GM21447 (cell line): Measurements from ENCODE around the gene LMBR1.
"Not testable (repeated sequence)": the region's sequence is repeated elsewhere in the genome, so short reads cannot be mapped to it uniquely, and the experiment has no call there.

ENCODE experiments used
- ATAC-seq: cut with Tn5 transposase; IDR thresholded peaks from one replicate; pipeline ENCODE4 v1.9.1; 2021; ENCODE audit not compliant: unreplicated experiment

The LMBR1 gene

GRCh38 chr7:156892821-156893706 lies at the start of gene LMBR1:
Gene LMBR1 (minus strand): TSS chr7:156893183. CDS start chr7:156892993, 190 bp downstream.
- ATAC-seq, result peak; percentile 72

- no peak for ATAC-seq
These were observed 49.7 kb upstream of the LMBR1 start for GRCh38 chr7:156942708-156943090.

GRCh38 chr7:156941393-156942182 lies 48.6 kb upstream of the LMBR1 start:
- ATAC-seq, result no peak

- ATAC-seq, result no peak
These were observed 47.6 kb upstream of the LMBR1 start for GRCh38 chr7:156940421-156941122.

GRCh38 chr7:156936766-156937165 lies 43.8 kb upstream of the LMBR1 start:
- ATAC-seq, result not testable (repeated sequence)

GRCh38 chr7:156935250-156935649 lies 42.3 kb upstream of the LMBR1 start:
- ATAC-seq, result no peak

- ATAC-seq, result no peak
These were observed 39.0 kb upstream of the LMBR1 start for GRCh38 chr7:156932006-156932405.

GRCh38 chr7:156929789-156930539 lies 37.0 kb upstream of the LMBR1 start:
- no peak for ATAC-seq

GRCh38 chr7:156928406-156928747 lies 35.4 kb upstream of the LMBR1 start:
- ATAC-seq, result no peak

GRCh38 chr7:156927571-156928405 lies 34.8 kb upstream of the LMBR1 start:
- ATAC-seq, result no peak

- not testable (repeated sequence) for ATAC-seq
These were observed 32.8 kb upstream of the LMBR1 start for GRCh38 chr7:156925821-156926220.

GRCh38 chr7:156922304-156922703 lies 29.3 kb upstream of the LMBR1 start:
- not testable (repeated sequence) for ATAC-seq

- ATAC-seq, result not testable (repeated sequence)
These were observed 27.7 kb upstream of the LMBR1 start for GRCh38 chr7:156920487-156921373.

- ATAC-seq, result no peak
These were observed 27.1 kb upstream of the LMBR1 start for GRCh38 chr7:156920076-156920475.

- ATAC-seq, result no peak
These were observed 26.2 kb upstream of the LMBR1 start for GRCh38 chr7:156919132-156919713.

GRCh38 chr7:156918635-156919034 lies 25.7 kb upstream of the LMBR1 start:
- peak; percentile 35 for ATAC-seq

GRCh38 chr7:156909574-156910252 lies 16.7 kb upstream of the LMBR1 start:
- ATAC-seq, result not testable (repeated sequence)

- ATAC-seq, result no peak
These were observed 14.7 kb upstream of the LMBR1 start for GRCh38 chr7:156907656-156908055.
